DND-41 (cell line): ENCODE measurements around the gene IL1RAPL2.

Experiments
- ATAC-seq: fragments of 200-7000 bp; cut with Tn5 transposase; 3 replicates; pipeline ENCODE4 v1.9.1; 2021; ENCODE audit warnings: low read depth; ENCODE audit not compliant: insufficient read depth
- DNase-seq: peaks from one replicate; pipeline ENCODE4 v3.0.0-alpha.2; 2020
- H2AFZ ChIP-seq: 2 replicates; pipeline ENCODE4 v1.6.0; 2012; ENCODE audit warnings: low read depth, low read length
- H3K27ac ChIP-seq: 2 replicates; pipeline ENCODE4 v1.5.1; 2012; ENCODE audit warnings: low read length, inconsistent platforms
- H3K27me3 ChIP-seq: fragments of 200-600 bp; sonication (generic); 2 replicates; pipeline ENCODE4 v1.6.0; 2012; ENCODE audit warnings: low read length, mild to moderate bottlenecking, inconsistent platforms; ENCODE audit not compliant: insufficient read depth, poor library complexity
- H3K36me3 ChIP-seq: 2 replicates; pipeline ENCODE4 v1.5.1; 2012; ENCODE audit warnings: low read length, inconsistent platforms; ENCODE audit not compliant: insufficient read depth
- H3K4me1 ChIP-seq: 2 replicates; pipeline ENCODE4 v1.5.1; 2012; ENCODE audit warnings: mild to moderate bottlenecking, low read length; ENCODE audit not compliant: insufficient read depth
- H3K4me2 ChIP-seq: 2 replicates; pipeline ENCODE4 v1.6.0; 2012; ENCODE audit warnings: mild to moderate bottlenecking, moderate library complexity, low read length, inconsistent platforms; ENCODE audit not compliant: insufficient read depth
- H3K4me3 ChIP-seq, 2 experiments: fragments of 200-600 bp in 1 of 2; shearing (Covaris generic) in 1 of 2; 2 replicates each; pipeline ENCODE4 v1.5.1; 2012 to 2016; ENCODE audit warnings: inconsistent platforms in 2 of 2, low read length in 2 of 2, mild to moderate bottlenecking in 2 of 2, low read depth in 1 of 2, moderate library complexity in 1 of 2
- H3K79me2 ChIP-seq: 2 replicates; pipeline ENCODE4 v1.6.0; 2012; ENCODE audit warnings: low read length, inconsistent platforms; ENCODE audit not compliant: insufficient read depth
- H3K9ac ChIP-seq: 2 replicates; pipeline ENCODE4 v1.6.0; 2012; ENCODE audit warnings: low read depth, mild to moderate bottlenecking, inconsistent platforms, low read length, moderate library complexity
- H3K9me3 ChIP-seq: 2 replicates; pipeline ENCODE4 v1.5.1; 2012; ENCODE audit warnings: low read length, moderate library complexity, mild to moderate bottlenecking, inconsistent platforms; ENCODE audit not compliant: insufficient read depth, severe bottlenecking
- H4K20me1 ChIP-seq: 2 replicates; pipeline ENCODE4 v1.6.0; 2012; ENCODE audit warnings: low read length; ENCODE audit not compliant: insufficient read depth
- EZH2 ChIP-seq: IDR thresholded peaks from 3 replicates; pipeline ENCODE4 v1.6.1; 2012; ENCODE audit warnings: borderline replicate concordance, low read depth, mild to moderate bottlenecking, moderate library complexity, low read length, inconsistent platforms; ENCODE audit not compliant: severe bottlenecking
- TF ChIP-seq, protein P1 (sequence below): IDR thresholded peaks from 2 replicates; pipeline ENCODE4 v1.5.1; 2012; ENCODE audit warnings: borderline replicate concordance, low read length, moderate library complexity, mild to moderate bottlenecking; ENCODE audit not compliant: poor library complexity, severe bottlenecking; ENCODE audit errors: extremely low read depth

Gene IL1RAPL2

DNA sequence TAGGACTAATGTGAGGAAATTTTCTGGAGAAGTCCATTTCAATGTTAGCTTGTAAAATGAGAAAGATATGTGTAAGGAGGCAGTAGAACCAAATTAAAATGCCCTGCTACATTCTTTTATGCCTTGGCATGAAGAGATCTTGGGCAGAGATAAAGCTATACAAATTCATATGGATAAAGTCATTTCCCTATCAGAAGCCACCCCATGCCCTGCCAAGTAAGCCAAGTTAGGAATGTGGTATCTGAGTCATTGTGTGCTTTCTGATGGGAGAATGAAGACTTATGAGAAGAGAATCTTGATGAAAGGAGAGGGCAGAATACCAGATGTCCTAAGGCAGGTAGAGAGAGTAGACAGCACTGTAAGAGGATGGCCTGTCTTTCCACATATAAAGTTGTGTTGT is 570.8 kb downstream of the IL1RAPL2 start:
- TF ChIP-seq, protein P1, sequence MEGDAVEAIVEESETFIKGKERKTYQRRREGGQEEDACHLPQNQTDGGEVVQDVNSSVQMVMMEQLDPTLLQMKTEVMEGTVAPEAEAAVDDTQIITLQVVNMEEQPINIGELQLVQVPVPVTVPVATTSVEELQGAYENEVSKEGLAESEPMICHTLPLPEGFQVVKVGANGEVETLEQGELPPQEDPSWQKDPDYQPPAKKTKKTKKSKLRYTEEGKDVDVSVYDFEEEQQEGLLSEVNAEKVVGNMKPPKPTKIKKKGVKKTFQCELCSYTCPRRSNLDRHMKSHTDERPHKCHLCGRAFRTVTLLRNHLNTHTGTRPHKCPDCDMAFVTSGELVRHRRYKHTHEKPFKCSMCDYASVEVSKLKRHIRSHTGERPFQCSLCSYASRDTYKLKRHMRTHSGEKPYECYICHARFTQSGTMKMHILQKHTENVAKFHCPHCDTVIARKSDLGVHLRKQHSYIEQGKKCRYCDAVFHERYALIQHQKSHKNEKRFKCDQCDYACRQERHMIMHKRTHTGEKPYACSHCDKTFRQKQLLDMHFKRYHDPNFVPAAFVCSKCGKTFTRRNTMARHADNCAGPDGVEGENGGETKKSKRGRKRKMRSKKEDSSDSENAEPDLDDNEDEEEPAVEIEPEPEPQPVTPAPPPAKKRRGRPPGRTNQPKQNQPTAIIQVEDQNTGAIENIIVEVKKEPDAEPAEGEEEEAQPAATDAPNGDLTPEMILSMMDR, result no peak
- TF ChIP-seq EZH2, result no peak
- ATAC-seq, result no peak
- H3K9ac ChIP-seq, result no peak overlapping the region
- no peak overlapping the region for H3K27ac ChIP-seq
- H3K4me1 ChIP-seq, result no peaks in the 10 kb centered on the region
- no peak overlapping the region for H3K4me3 ChIP-seq
- no peaks in the 10 kb centered on the region for H3K36me3 ChIP-seq
- no peaks in the 10 kb centered on the region for H3K79me2 ChIP-seq
- DNase-seq, result no peak
- H3K4me2 ChIP-seq, result no peak overlapping the region
- H4K20me1 ChIP-seq, result no peaks in the 10 kb centered on the region
- no peak overlapping the region for H2AFZ ChIP-seq
- H3K27me3 ChIP-seq, result no peaks in the 10 kb centered on the region
- H3K9me3 ChIP-seq, result no peaks in the 10 kb centered on the region

DNA sequence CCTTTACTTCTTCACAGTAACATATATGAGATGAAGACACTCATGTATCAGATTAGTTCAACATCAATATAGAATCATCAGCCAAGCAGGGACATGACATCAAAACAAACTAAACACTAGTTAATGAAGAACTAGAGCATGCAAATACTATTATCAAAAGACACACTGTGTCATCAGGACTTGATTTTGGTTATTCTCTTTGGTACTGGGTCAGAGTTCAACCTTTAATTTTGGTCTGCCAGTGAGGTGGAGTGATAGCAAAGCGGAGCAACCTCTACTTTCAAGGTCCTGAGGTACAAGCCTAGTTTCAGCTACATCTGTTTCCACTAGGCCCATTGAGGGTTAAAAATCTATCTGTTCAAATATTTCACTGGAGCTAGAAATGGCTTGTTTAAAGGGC is 584.0 kb downstream of the IL1RAPL2 start:
- DNase-seq, result no peak
- no peak for TF ChIP-seq EZH2
- TF ChIP-seq, protein P1, result no peak
- no peaks in the 10 kb centered on the region for H3K27me3 ChIP-seq
- H3K27ac ChIP-seq, result no peak overlapping the region
- no peaks in the 10 kb centered on the region for H4K20me1 ChIP-seq
- no peak overlapping the region for H3K4me2 ChIP-seq
- H3K4me1 ChIP-seq, result no peaks in the 10 kb centered on the region
- no peak overlapping the region for H3K9ac ChIP-seq
- no peaks in the 10 kb centered on the region for H3K9me3 ChIP-seq
- H3K36me3 ChIP-seq, result no peaks in the 10 kb centered on the region
- H2AFZ ChIP-seq, result no peak overlapping the region
- no peak for ATAC-seq
- no peak overlapping the region for H3K4me3 ChIP-seq
- H3K79me2 ChIP-seq, result no peaks in the 10 kb centered on the region

GRCh38 chrX:105150557-105150956 is 584.6 kb downstream of the IL1RAPL2 start:
- Histone ChIP-seq H3K79me2 (no peaks in the 10 kb centered on the region), H3K4me2 (no peak overlapping the region), H3K9me3 (no peaks in the 10 kb centered on the region), H3K4me3 (no peak overlapping the region), H3K9ac (no peak overlapping the region), H3K27ac (no peak overlapping the region), H3K36me3 (no peaks in the 10 kb centered on the region), H2AFZ (no peak overlapping the region), H3K27me3 (no peaks in the 10 kb centered on the region), H3K4me1 (no peaks in the 10 kb centered on the region), H4K20me1 (no peaks in the 10 kb centered on the region)
- ATAC-seq (no peak), DNase-seq (no peak)
- TF ChIP-seq, protein P1, result no peak
- no peak for TF ChIP-seq EZH2

DNA sequence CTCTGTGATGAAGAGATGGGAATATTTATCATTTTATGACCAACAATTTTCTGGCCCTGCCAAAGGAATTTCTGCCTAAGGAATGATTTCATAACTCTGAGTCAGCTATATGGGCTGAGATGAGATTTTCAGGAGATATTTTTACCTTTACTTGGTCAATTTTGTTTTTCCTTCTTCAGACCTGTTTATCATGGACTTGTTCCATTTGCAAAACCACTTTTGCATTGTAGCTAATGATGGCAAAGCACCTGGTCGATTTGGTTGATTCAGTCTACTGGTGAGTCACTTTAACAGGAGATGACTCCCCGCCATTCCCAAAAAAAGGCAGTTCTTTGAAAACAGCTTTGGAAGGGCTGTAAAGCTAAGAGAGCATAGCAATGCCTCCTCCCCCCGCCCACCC is 601.2 kb downstream of the IL1RAPL2 start:
- H3K9ac ChIP-seq, result no peak overlapping the region
- H4K20me1 ChIP-seq, result no peaks in the 10 kb centered on the region
- no peaks in the 10 kb centered on the region for H3K79me2 ChIP-seq
- no peaks in the 10 kb centered on the region for H3K9me3 ChIP-seq
- H2AFZ ChIP-seq, result no peak overlapping the region
- no peak overlapping the region for H3K4me3 ChIP-seq
- H3K27ac ChIP-seq, result no peak overlapping the region
- DNase-seq, result no peak
- no peak overlapping the region for H3K4me2 ChIP-seq
- ATAC-seq, result no peak
- H3K4me1 ChIP-seq, result no peaks in the 10 kb centered on the region
- H3K27me3 ChIP-seq, result no peaks in the 10 kb centered on the region
- no peak for TF ChIP-seq EZH2
- TF ChIP-seq, protein P1, result no peak
- no peaks in the 10 kb centered on the region for H3K36me3 ChIP-seq
